ENCODE measurements around the gene CHI3L2.

Gene CHI3L2

GRCh38 chr1:111280267-111280666 lies 52.8 kb downstream of the CHI3L2 start:
- H3K27me3 ChIP-seq (replicated peaks; ENCODE audit: insufficient read depth, low read length), result no peaks in the 10 kb centered on the region
- DNase-seq, result no peak
- H3F3A ChIP-seq (ENCODE audit: insufficient read depth, low read length), result no peaks in the 10 kb centered on the region
- H3K4me3 ChIP-seq (ENCODE audit: low read length), result no peak overlapping the region
- no peaks in the 10 kb centered on the region for H3K9me2 ChIP-seq (replicated peaks; ENCODE audit: insufficient read depth, low read length)
- no peaks in the 10 kb centered on the region for H4K20me1 ChIP-seq (ENCODE audit: insufficient read depth, low read length)
- no peaks in the 10 kb centered on the region for H3K79me2 ChIP-seq (ENCODE audit: low read length)
- no peaks in the 10 kb centered on the region for H3K4me1 ChIP-seq (ENCODE audit: low read length)
- no peak overlapping the region for H2AFZ ChIP-seq (ENCODE audit: low read length)
- no peak overlapping the region for H3K27ac ChIP-seq (ENCODE audit: low read length)
- H3K9me3 ChIP-seq (replicated peaks; ENCODE audit: insufficient read depth, low read length), result no peaks in the 10 kb centered on the region
- TF ChIP-seq, protein P1, sequence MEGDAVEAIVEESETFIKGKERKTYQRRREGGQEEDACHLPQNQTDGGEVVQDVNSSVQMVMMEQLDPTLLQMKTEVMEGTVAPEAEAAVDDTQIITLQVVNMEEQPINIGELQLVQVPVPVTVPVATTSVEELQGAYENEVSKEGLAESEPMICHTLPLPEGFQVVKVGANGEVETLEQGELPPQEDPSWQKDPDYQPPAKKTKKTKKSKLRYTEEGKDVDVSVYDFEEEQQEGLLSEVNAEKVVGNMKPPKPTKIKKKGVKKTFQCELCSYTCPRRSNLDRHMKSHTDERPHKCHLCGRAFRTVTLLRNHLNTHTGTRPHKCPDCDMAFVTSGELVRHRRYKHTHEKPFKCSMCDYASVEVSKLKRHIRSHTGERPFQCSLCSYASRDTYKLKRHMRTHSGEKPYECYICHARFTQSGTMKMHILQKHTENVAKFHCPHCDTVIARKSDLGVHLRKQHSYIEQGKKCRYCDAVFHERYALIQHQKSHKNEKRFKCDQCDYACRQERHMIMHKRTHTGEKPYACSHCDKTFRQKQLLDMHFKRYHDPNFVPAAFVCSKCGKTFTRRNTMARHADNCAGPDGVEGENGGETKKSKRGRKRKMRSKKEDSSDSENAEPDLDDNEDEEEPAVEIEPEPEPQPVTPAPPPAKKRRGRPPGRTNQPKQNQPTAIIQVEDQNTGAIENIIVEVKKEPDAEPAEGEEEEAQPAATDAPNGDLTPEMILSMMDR (IDR thresholded peaks at IDR 0.05; ENCODE audit: low read length), result no peak
- no peak for TF ChIP-seq EZH2 (optimal IDR thresholded peaks at IDR 0.05; ENCODE audit: low read depth, low read length)
- no peak for TF ChIP-seq EZH2phosphoT487 (IDR thresholded peaks at IDR 0.05; ENCODE audit: low read length)
- no peak overlapping the region for H3K4me2 ChIP-seq (ENCODE audit: low read depth, low read length)
- H3K36me3 ChIP-seq (replicated peaks; ENCODE audit: insufficient read depth, low read length), result no peaks in the 10 kb centered on the region
- no peak overlapping the region for H3K9ac ChIP-seq (ENCODE audit: low read length)

- H3K9ac ChIP-seq (ENCODE audit: low read length), result no peak overlapping the region
- H3F3A ChIP-seq (ENCODE audit: insufficient read depth, low read length), result no peaks in the 10 kb centered on the region
- H3K36me3 ChIP-seq (replicated peaks; ENCODE audit: insufficient read depth, low read length), result no peaks in the 10 kb centered on the region
- no peaks in the 10 kb centered on the region for H4K20me1 ChIP-seq (ENCODE audit: insufficient read depth, low read length)
- DNase-seq, result no peak
- no peak overlapping the region for H3K4me3 ChIP-seq (ENCODE audit: low read length)
- no peaks in the 10 kb centered on the region for H3K9me3 ChIP-seq (replicated peaks; ENCODE audit: insufficient read depth, low read length)
- no peaks in the 10 kb centered on the region for H3K27me3 ChIP-seq (replicated peaks; ENCODE audit: insufficient read depth, low read length)
- TF ChIP-seq, protein P1 (IDR thresholded peaks at IDR 0.05; ENCODE audit: low read length), result no peak
- TF ChIP-seq EZH2phosphoT487 (IDR thresholded peaks at IDR 0.05; ENCODE audit: low read length) (no peak), EZH2 (optimal IDR thresholded peaks at IDR 0.05; ENCODE audit: low read depth, low read length) (no peak)
- H3K4me2 ChIP-seq (ENCODE audit: low read depth, low read length), result no peak overlapping the region
- no peak overlapping the region for H2AFZ ChIP-seq (ENCODE audit: low read length)
- no peaks in the 10 kb centered on the region for H3K79me2 ChIP-seq (ENCODE audit: low read length)
- H3K9me2 ChIP-seq (replicated peaks; ENCODE audit: insufficient read depth, low read length), result no peaks in the 10 kb centered on the region
- H3K4me1 ChIP-seq (ENCODE audit: low read length), result no peaks in the 10 kb centered on the region
- H3K27ac ChIP-seq (ENCODE audit: low read length), result no peak overlapping the region
Observed at GRCh38 chr1:111281411-111281810, 53.9 kb downstream of the CHI3L2 start.

GRCh38 chr1:111283838-111284237 lies 56.3 kb downstream of the CHI3L2 start:
- Histone ChIP-seq H3K4me2 (ENCODE audit: low read depth, low read length) (no peak overlapping the region), H3K27ac (ENCODE audit: low read length) (no peak overlapping the region), H3K9ac (ENCODE audit: low read length) (no peak overlapping the region), H4K20me1 (ENCODE audit: insufficient read depth, low read length) (no peaks in the 10 kb centered on the region), H2AFZ (ENCODE audit: low read length) (no peak overlapping the region), H3K36me3 (replicated peaks; ENCODE audit: insufficient read depth, low read length) (no peaks in the 10 kb centered on the region), H3F3A (ENCODE audit: insufficient read depth, low read length) (no peaks in the 10 kb centered on the region), H3K9me2 (replicated peaks; ENCODE audit: insufficient read depth, low read length) (no peaks in the 10 kb centered on the region), H3K4me1 (ENCODE audit: low read length) (no peaks in the 10 kb centered on the region), H3K79me2 (ENCODE audit: low read length) (no peaks in the 10 kb centered on the region), H3K9me3 (replicated peaks; ENCODE audit: insufficient read depth, low read length) (no peaks in the 10 kb centered on the region), H3K27me3 (replicated peaks; ENCODE audit: insufficient read depth, low read length) (no peaks in the 10 kb centered on the region), H3K4me3 (ENCODE audit: low read length) (no peak overlapping the region)
- TF ChIP-seq EZH2phosphoT487 (IDR thresholded peaks at IDR 0.05; ENCODE audit: low read length), result no peak
- TF ChIP-seq, protein P1 (IDR thresholded peaks at IDR 0.05; ENCODE audit: low read length), result no peak
- TF ChIP-seq EZH2 (optimal IDR thresholded peaks at IDR 0.05; ENCODE audit: low read depth, low read length), result no peak
- DNase-seq, result no peak
